ELR (cell line): ENCODE data around the gene SND1.

Experiments
- DNase-seq: peaks from one replicate; pipeline ENCODE4 v3.0.0-alpha.2; 2015; ENCODE audit warnings: low read depth

The SND1 gene

GRCh38 chr7:128115821-128116723 is 464.1 kb downstream of the SND1 start:
- DNase-seq, result no peak

- DNase-seq, result no peak
These were observed 464.7 kb downstream of the SND1 start for GRCh38 chr7:128116740-128117139.

- no peak for DNase-seq
These were observed 465.7 kb downstream of the SND1 start for GRCh38 chr7:128117691-128118090.

DNA sequence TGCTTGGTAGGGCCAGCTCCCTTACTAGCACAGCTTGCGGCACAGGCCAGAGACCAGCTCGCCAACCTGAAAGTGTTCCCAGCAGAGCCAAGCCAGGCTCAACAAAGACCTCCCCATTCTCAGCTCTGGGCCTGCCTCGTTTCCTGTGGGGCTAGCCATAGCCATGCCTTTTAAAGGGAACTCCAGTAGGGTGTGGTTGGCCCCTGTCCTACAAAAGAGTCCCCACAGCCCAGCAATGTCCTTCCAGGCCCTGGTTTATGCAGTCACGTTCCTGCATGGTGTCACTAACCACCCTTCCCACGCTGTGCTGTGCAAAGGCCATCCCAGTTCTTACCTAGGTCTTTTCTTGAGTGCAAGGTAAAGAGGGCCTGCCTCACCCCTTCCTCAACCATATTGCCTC is 467.0 kb downstream of the SND1 start:
- no peak for DNase-seq

DNA sequence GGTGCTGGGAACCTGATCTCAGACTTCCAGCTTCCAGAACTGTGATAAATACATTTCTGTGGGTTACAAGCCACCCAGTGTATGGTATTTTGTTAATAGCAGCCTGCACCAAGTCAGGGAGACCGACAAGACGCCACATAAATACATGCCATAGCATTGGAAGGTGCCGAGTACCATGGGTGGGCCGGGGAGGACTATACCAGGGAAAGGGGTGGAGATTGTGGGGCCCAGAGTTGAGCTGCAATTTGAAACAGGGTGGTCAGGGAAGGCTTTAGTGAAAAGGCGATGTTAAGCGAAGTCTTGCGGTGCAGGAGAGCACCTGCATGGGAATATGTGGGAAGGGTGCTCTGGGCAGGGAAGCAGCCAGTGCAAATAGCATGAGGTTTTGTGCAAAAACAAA is 468.1 kb downstream of the SND1 start:
- no peak for DNase-seq

GRCh38 chr7:128120976-128121490 is 469.0 kb downstream of the SND1 start:
- no peak for DNase-seq

GRCh38 chr7:128121711-128122530 is 469.9 kb downstream of the SND1 start:
- no peak for DNase-seq

DNA sequence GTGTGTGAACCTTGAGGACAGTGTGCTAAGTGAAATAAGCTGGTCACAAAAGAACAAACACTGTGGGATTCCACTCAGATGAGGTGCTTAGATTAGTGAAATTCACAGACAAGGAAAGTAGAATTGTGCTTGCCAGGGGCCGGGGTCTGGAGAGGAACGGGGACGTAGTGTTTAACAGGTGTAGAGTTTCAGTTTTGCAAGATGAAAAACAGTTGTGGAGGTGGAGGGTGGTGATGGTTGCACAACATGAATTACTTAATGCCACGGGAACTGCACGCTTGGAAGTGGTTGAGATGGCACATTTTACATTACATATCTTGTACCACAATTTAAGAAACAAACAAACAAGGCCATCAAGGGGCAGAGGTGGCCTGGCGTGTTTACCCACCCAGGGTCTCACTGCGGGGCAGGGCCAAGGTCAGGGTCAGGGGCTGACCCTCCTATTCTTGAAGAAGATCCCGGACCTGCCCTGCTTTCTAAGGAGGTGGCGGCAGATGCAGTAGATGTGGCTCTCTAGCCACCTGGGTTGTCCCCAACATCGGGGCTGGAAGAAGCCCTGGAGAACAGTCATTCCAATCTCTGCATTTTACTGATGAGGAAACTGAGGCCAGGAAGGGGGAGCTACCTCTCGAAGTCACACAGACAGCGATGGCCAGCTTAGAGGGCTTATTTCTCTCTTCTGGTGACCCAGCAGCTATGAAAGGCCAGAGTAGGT is 470.7 kb downstream of the SND1 start:
- no peak for DNase-seq

DNA sequence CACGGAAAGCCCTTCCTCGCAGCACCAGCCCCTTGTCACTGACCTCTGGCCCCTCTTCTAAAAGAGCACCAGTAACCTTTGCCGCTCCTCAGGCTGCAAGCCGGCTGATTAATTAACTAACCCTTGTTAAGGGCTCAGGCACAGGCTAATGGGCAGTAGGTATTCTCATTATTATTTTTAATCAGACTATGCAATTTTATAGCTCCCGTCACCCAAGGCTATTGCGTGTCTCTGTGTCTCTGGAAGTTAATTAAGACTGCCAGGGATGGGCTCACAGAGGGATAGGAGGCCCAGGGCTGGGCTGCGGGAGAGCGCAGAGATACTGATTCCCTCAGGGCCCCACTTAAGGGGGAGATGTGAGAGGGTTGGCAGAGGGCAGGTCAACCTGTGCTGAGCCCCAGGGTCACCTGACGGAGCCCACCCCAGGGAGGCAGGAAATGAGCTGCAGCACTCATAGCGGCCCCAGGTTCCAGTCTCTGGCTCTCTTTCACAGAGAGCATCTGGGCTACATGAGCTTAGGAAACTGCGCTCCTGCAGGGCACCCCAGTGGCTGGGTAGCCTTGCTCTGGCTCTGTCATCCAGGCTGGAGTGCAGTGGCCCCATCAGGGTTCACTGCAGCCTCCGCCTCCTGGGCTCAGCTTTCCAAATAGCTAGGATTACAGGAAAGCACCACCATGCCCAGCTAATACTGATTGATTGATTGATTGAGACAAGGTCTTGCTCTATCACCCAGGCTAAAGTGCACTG is 471.5 kb downstream of the SND1 start:
- DNase-seq, result no peak

GRCh38 chr7:128124786-128125185 is 472.8 kb downstream of the SND1 start:
- DNase-seq, result no peak

- no peak for DNase-seq
These were observed 473.8 kb downstream of the SND1 start for GRCh38 chr7:128125816-128126215.

- no peak for DNase-seq
These were observed 476.4 kb downstream of the SND1 start for GRCh38 chr7:128128401-128128800.

- DNase-seq, result no peak
These were observed 477.4 kb downstream of the SND1 start for GRCh38 chr7:128129224-128129864.

GRCh38 chr7:128131115-128131514 is 479.1 kb downstream of the SND1 start:
- no peak for DNase-seq

- DNase-seq, result no peak
These were observed 479.7 kb downstream of the SND1 start for GRCh38 chr7:128131731-128132130.

- no peak for DNase-seq
These were observed 480.6 kb downstream of the SND1 start for GRCh38 chr7:128132426-128133069.

- no peak for DNase-seq
These were observed 483.1 kb downstream of the SND1 start for GRCh38 chr7:128135159-128135514.

GRCh38 chr7:128135515-128136214 is 483.7 kb downstream of the SND1 start:
- peak; percentile 65 for DNase-seq

GRCh38 chr7:128136215-128136597 is 484.2 kb downstream of the SND1 start:
- no peak for DNase-seq

DNA sequence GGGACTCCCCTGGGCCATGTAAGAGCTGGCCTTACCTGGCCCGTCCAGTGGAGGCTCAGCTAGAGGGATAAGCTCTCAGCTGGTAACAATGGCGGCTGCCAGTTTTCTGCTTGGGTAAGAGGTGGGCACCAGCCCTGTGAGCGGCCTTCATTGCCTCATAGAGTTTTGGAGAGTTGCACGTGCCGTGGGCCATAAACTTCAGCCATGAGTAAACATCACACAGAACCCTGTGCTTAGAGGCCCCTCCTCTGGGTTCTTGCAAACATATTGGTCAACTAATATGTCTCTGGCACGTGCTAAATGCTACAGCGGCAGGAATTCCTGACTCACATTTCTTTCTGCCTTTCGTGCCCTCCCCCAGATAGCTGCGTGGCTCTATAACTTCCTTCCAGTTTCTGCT is 485.2 kb downstream of the SND1 start:
- DNase-seq, result peak; percentile 81
